ENCODE results near the gene PAPOLB. TPM values are rescaled to one million over a fixed set of nuclear protein-coding genes. Genes with fewer than 3 reads are reported as not detected.

PAPOLB gene
- total RNA-seq, 1 donor = under 0.01 TPM

- no peak for DNase-seq (ENCODE audit: low read depth in 2 of 3, low spot score in 2 of 3)
Observed at GRCh38 chr7:4842319-4843064, 19.3 kb downstream of the PAPOLB start.

- no peak for DNase-seq (ENCODE audit: low read depth in 2 of 3, low spot score in 2 of 3)
Observed at GRCh38 chr7:4841836-4842235, 20.0 kb downstream of the PAPOLB start.

- no peak for DNase-seq (ENCODE audit: low read depth in 2 of 3, low spot score in 2 of 3)
Observed at GRCh38 chr7:4841007-4841784, 20.6 kb downstream of the PAPOLB start.

GRCh38 chr7:4840079-4840501, 21.7 kb downstream of the PAPOLB start:
- no peak for DNase-seq (ENCODE audit: low read depth in 2 of 3, low spot score in 2 of 3)

- no peak for DNase-seq (ENCODE audit: low read depth in 2 of 3, low spot score in 2 of 3)
Observed at GRCh38 chr7:4838626-4839334, 23.1 kb downstream of the PAPOLB start.

GRCh38 chr7:4837803-4838625, 23.8 kb downstream of the PAPOLB start:
- no peak for DNase-seq (ENCODE audit: low read depth in 2 of 3, low spot score in 2 of 3)

- DNase-seq (ENCODE audit: low read depth in 2 of 3, low spot score in 2 of 3) = no peak
Observed at GRCh38 chr7:4837041-4837802, 24.6 kb downstream of the PAPOLB start.

- no peak for DNase-seq (ENCODE audit: low read depth in 2 of 3, low spot score in 2 of 3)
Observed at GRCh38 chr7:4836206-4836661, 25.6 kb downstream of the PAPOLB start.

GRCh38 chr7:4835398-4836205, 26.2 kb downstream of the PAPOLB start:
- no peak for DNase-seq (ENCODE audit: low read depth in 2 of 3, low spot score in 2 of 3)

- no peak for DNase-seq (ENCODE audit: low read depth in 2 of 3, low spot score in 2 of 3)
Observed at GRCh38 chr7:4834601-4835397, 27.0 kb downstream of the PAPOLB start.

- DNase-seq (ENCODE audit: low read depth in 2 of 3, low spot score in 2 of 3) = no peak
Observed at GRCh38 chr7:4833691-4834600, 27.9 kb downstream of the PAPOLB start.

GRCh38 chr7:4833176-4833575, 28.7 kb downstream of the PAPOLB start:
- no peak for DNase-seq (ENCODE audit: low read depth in 2 of 3, low spot score in 2 of 3)

GRCh38 chr7:4832711-4833110, 29.1 kb downstream of the PAPOLB start:
- DNase-seq (ENCODE audit: low read depth in 2 of 3, low spot score in 2 of 3) = no peak

- no peak for DNase-seq (ENCODE audit: low read depth in 2 of 3, low spot score in 2 of 3)
Observed at GRCh38 chr7:4831723-4832495, 29.9 kb downstream of the PAPOLB start.

- peak in 2 of 3 donors; percentile 82 to 90 for DNase-seq (ENCODE audit: low read depth in 2 of 3, low spot score in 2 of 3)
Observed at GRCh38 chr7:4830176-4830575, 31.7 kb downstream of the PAPOLB start.

GRCh38 chr7:4828720-4829383, 33.0 kb downstream of the PAPOLB start:
- DNase-seq (ENCODE audit: low read depth in 2 of 3, low spot score in 2 of 3) = no peak

All from hematopoietic multipotent progenitor cell (in vitro differentiated cells).